K562 (cell line): ENCODE results near the gene RERE. TPM values are rescaled to one million over a fixed set of nuclear protein-coding genes. Genes with fewer than 3 reads are reported as not detected.
A peak's percentile ranks its signal among the peaks of the same experiment; 100 is the strongest.

Source experiments
- ATAC-seq: fragments of 200-7000 bp; cut with Tn5 transposase; 3 replicates; pipeline ENCODE4 v1.9.1; 2020; ENCODE audit warnings: moderate library complexity
- BruUV-seq: library from RNA; stranded (reverse); fragments of 400-500 nt; replicated peaks from 2 replicates; lab custom pipeline; 2021; lab: Mats Ljungman, UMichigan
- CTCF ChIA-PET: fragments of 300-600 bp; formaldehyde crosslinking; extraction: SDS; loops from one replicate; lab custom pipeline; 2021; ENCODE audit warnings: low intra/inter-chr PET ratio; lab: Yijun Ruan, JAX
- POLR2A ChIA-PET: fragments of 300-600, 350-650 bp; sonication (Branson Sonifier 250); formaldehyde crosslinking; extraction: SDS; loops from one replicate; lab custom pipeline; 2021; ENCODE audit warnings: antibody characterized with exemption, inconsistent platforms; lab: Yijun Ruan, JAX
- DNase-seq, 4 experiments: peaks; one replicate each; pipeline versions ENCODE4 v3.0.0 to v3.0.0-alpha.2; 2011 to 2018; ENCODE audit warnings: low spot score in 3 of 4, mixed read lengths in 3 of 4; ENCODE audit errors: extremely low read depth in 1 of 4
- FAIRE-seq: peaks from 2 replicates; lab custom pipeline; 2011; peaks lifted over from hg19 to GRCh38; lab: Jason Lieb, UNC
- H2AFZ ChIP-seq: 2 replicates; pipeline ENCODE4 v1.6.0; 2011; ENCODE audit warnings: low read depth, low read length, control low read depth, inconsistent platforms
- H3K27ac ChIP-seq: fragments of 200-600 bp; 3 replicates; pipeline ENCODE4 v1.8.0; 2011; ENCODE audit warnings: low read depth, mild to moderate bottlenecking, control low read depth, inconsistent platforms, low read length, moderate library complexity, mixed read lengths; ENCODE audit errors: extremely low read depth
- H3K27me3 ChIP-seq, 2 experiments: fragments of 300-600 bp in 1 of 2; 2 replicates in 1 of 2; 3 replicates in 1 of 2; pipeline versions ENCODE4 v1.6.0 to v1.8.0; 2011; ENCODE audit warnings: inconsistent platforms in 2 of 2, low read length in 2 of 2, mild to moderate bottlenecking in 1 of 2, mixed read lengths in 1 of 2, moderate library complexity in 1 of 2; ENCODE audit not compliant: control insufficient read depth in 2 of 2, insufficient read depth in 2 of 2
- H3K36me3 ChIP-seq: fragments of 300-600 bp; 3 replicates; pipeline ENCODE4 v1.8.0; 2011; ENCODE audit warnings: mild to moderate bottlenecking, low read length, inconsistent platforms; ENCODE audit not compliant: control insufficient read depth, insufficient read depth
- H3K4me1 ChIP-seq, 2 experiments: fragments of 200-600 bp in 1 of 2; replicated peaks in 1 of 2; 2 replicates in 1 of 2; 3 replicates in 1 of 2; pipeline versions ENCODE4 v1.5.1 to v1.8.0; 2011; ENCODE audit warnings: inconsistent platforms in 2 of 2, low read length in 2 of 2, mild to moderate bottlenecking in 1 of 2, mixed read lengths in 1 of 2, moderate library complexity in 1 of 2; ENCODE audit not compliant: control insufficient read depth in 2 of 2, insufficient read depth in 2 of 2
- H3K4me2 ChIP-seq: 2 replicates; pipeline ENCODE4 v1.6.1; 2011; ENCODE audit warnings: low read length, control low read depth, inconsistent platforms, mixed read lengths; ENCODE audit not compliant: insufficient read depth
- H3K4me3 ChIP-seq: fragments of 200-600 bp; sonication (generic), shearing (Covaris generic); 2 replicates; pipeline ENCODE4 v1.5.1; 2016; ENCODE audit warnings: control low read depth, inconsistent platforms
- H3K79me2 ChIP-seq: fragments of 200-600 bp; 3 replicates; pipeline ENCODE4 v1.8.0; 2011; ENCODE audit warnings: low read length, inconsistent platforms; ENCODE audit not compliant: control insufficient read depth, insufficient read depth
- H3K9ac ChIP-seq, 2 experiments: 2 replicates each; pipeline versions ENCODE4 v1.6.0 to v1.6.1; 2011; ENCODE audit warnings: low read depth in 2 of 2, low read length in 2 of 2, control low read depth in 1 of 2, inconsistent platforms in 1 of 2, mild to moderate bottlenecking in 1 of 2, mixed read lengths in 1 of 2; ENCODE audit not compliant: insufficient read depth in 1 of 2
- H3K9me1 ChIP-seq: one replicate; pipeline ENCODE4 v1.6.0; 2011; ENCODE audit warnings: inconsistent platforms, mild to moderate bottlenecking, low read length, moderate library complexity; ENCODE audit not compliant: control insufficient read depth, insufficient read depth
- H3K9me3 ChIP-seq: replicated peaks from 2 replicates; pipeline ENCODE4 v1.5.1; 2011; ENCODE audit warnings: low read depth, low read length, inconsistent platforms; ENCODE audit not compliant: control insufficient read depth, insufficient read depth
- H4K20me1 ChIP-seq: replicated peaks from 2 replicates; pipeline ENCODE4 v1.6.1; 2011; ENCODE audit warnings: low read length, inconsistent platforms, mixed read lengths; ENCODE audit not compliant: control insufficient read depth, insufficient read depth
- CBX8 ChIP-seq: fragments of 200-600 bp; sonication (generic); IDR thresholded peaks from 2 replicates; pipeline ENCODE4 v1.6.1; 2012; ENCODE audit warnings: borderline replicate concordance, mixed run types, low read depth, mild to moderate bottlenecking, moderate library complexity, mixed read lengths, low read length, control low read depth, inconsistent platforms; ENCODE audit not compliant: poor library complexity, severe bottlenecking; ENCODE audit errors: extremely low read depth
- ESRRA ChIP-seq: fragments of 450-650 bp; IDR thresholded peaks from 2 replicates; pipeline ENCODE4 v1.6.1; 2014; ENCODE audit warnings: low read depth, mild to moderate bottlenecking, moderate library complexity, borderline replicate concordance
- NR2C2 ChIP-seq, 2 experiments: fragments of 200-800 bp in 1 of 2; sonication (Bioruptor generic) in 1 of 2; sonication (generic) in 1 of 2; formaldehyde crosslinking in 1 of 2; IDR thresholded peaks; 2 replicates each; pipeline versions ENCODE4 v1.6.1 to v1.8.0; 2016 to 2022; ENCODE audit warnings: mild to moderate bottlenecking in 1 of 2, missing compliant biosample characterization in 1 of 2, missing genetic modification characterization in 1 of 2, missing genetic modification reagents in 1 of 2
- RCOR1 ChIP-seq, 2 experiments: IDR thresholded peaks; 2 replicates each; pipeline ENCODE4 v1.6.1; 2012; ENCODE audit warnings: low read depth in 2 of 2, low read length in 2 of 2, borderline replicate concordance in 1 of 2, improper control_type of control experiment in 1 of 2
- RHOXF2B ChIP-seq: fragments of 250-450 bp; sonication (Bioruptor Pico); conservative IDR thresholded peaks from 2 replicates; pipeline ENCODE4 v1.5.1; 2021
- SMARCC2 ChIP-seq: fragments of 450-650 bp; IDR thresholded peaks from 2 replicates; pipeline ENCODE4 v1.6.1; 2017; ENCODE audit warnings: antibody characterized with exemption, moderate library complexity, mild to moderate bottlenecking, low read depth
- SMARCE1 ChIP-seq: fragments of 450-650 bp; IDR thresholded peaks from 2 replicates; pipeline ENCODE4 v1.7.1; 2016; ENCODE audit warnings: mild to moderate bottlenecking
- TBL1XR1 ChIP-seq, 2 experiments: IDR thresholded peaks; 2 replicates each; pipeline ENCODE4 v1.6.1; 2012; ENCODE audit warnings: improper control_type of control experiment in 2 of 2, low read length in 2 of 2, mild to moderate bottlenecking in 1 of 2
- U2AF1 ChIP-seq: fragments of 200-400 bp; formaldehyde crosslinking; optimal IDR thresholded peaks from 2 replicates; pipeline ENCODE3; 2017; ENCODE audit warnings: mild to moderate bottlenecking, low read depth, low read length, moderate library complexity
- WGBS: fragments of 100-300 bp; shearing (Covaris generic); methylation state at CpG from one replicate; pipeline ENCODE4 v1.1.6; 2016; ENCODE audit warnings: low coverage, mixed read lengths; ENCODE audit not compliant: insufficient coverage; ENCODE audit errors: missing lambda C conversion rate; 5-methylcytosine and 5-hydroxymethylcytosine counted together
- in situ Hi-C: fragments of 300-500 bp; cut with MboI; formaldehyde crosslinking; loops from 4 replicates; pipeline ENCODE4 v1.15.0; 2018; ENCODE audit warnings: inconsistent platforms, mixed read lengths
- intact Hi-C: fragments of 100-400 bp; cut with micrococcal nuclease; formaldehyde crosslinking; loops from 2 replicates; pipeline ENCODE4 v1.14.2; 2022
- polyA plus RNA-seq, 8 experiments: library from polyadenylated mRNA; depleted of rRNA in 4 of 8; stranded (reverse) in 5 of 8; unstranded in 3 of 8; fragments of >200 nt; fragmentation: Nextera tagmentation in 2 of 8; fragmentation: Illumina TruSeq in 1 of 8; extraction: Ambion mirVana in 2 of 8; extraction: Trizol in 1 of 8; gene quantifications; 2 replicates each; pipeline versions ENCODE4 v1.2.1 to v1.2.3, GENCODE V29; 2011 to 2014; ENCODE audit warnings: inconsistent platforms in 1 of 8, missing spikeins in 1 of 8
- total RNA-seq, 7 experiments: library from RNA; depleted of rRNA in 6 of 7; stranded (reverse); fragments of >200 nt in 6 of 7; fragmentation: Illumina TruSeq in 2 of 7; extraction: Trizol in 2 of 7; gene quantifications; 2 replicates each; pipeline versions ENCODE4 v1.2.1 to v1.2.3, GENCODE V29; 2011 to 2021; ENCODE audit warnings: low replicate concordance in 1 of 7

Gene RERE
- total and polyA plus RNA-seq, 9 of the 15 experiments (the other 6 are each of a cell fraction or from before 2014, with no cell fraction given), result 3.0 to 51.5 (median 13.4) TPM

DNA sequence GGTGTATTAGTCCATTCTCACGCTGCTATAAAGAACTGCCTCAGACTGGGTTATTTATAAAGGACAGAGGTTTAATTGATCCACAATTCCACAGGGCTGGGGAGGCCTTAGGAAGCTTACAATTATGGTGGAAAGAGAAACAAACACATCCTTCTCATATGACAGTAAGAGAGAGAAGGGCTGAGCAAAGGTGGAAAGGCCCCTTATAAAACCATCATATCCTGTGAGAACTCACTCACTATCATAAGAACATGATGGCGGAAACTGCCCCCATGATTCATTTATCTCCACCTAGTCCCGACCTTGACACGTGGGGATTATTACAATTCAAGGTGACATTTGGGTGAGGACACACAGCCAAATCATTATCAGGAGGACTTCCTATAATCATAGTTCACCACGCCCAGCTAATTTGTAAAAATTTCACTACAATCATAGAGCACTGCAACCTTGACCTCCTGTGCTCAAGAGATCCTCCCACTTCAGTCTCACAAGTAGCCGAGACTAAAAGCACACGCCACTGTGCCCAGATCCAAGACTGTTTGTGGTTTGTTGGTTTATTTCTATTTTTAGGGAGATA lies 164.9 kb downstream of the RERE start:
- no peak for DNase-seq

DNA sequence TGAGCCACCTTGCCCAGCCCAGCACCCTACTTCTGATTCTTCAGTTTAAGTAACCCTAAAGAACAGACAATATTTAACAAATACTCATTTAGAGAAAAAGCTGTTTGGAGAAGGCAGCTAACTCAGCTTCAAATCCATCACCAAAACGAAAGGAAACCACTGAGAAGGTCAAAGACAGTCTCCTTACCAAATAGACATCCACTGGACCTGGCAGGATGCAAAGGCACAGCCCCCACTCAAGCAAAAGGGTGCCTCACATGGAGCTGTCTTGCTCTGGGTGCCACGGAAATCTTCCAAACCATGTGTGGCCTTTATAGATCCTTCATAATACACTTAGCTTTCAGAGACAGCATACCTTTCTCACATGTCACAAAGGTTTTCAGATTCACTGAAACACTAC lies 165.5 kb downstream of the RERE start:
- Histone ChIP-seq H3K36me3 (peaks cover 26% of the 10 kb centered on the region), H3K79me2 (peaks cover 32% of the 10 kb centered on the region; the same call in 2 of the 3 replicates), H4K20me1 (peaks cover 5% of the 10 kb centered on the region), H3K4me2 (no peak overlapping the region), H3K9me1 (no peaks in the 10 kb centered on the region), H3K9me3 (no peaks in the 10 kb centered on the region), H3K9ac (no peak overlapping the region), H3K27ac (no peak overlapping the region), H2AFZ (no peak overlapping the region), H3K27me3 (no peaks in the 10 kb centered on the region), H3K4me1 (peaks cover 4 to 5% of the 10 kb centered on the region in 2 experiments; a peak in 3 of 5 replicates), H3K4me3 (no peak overlapping the region)
- POLR2A ChIA-PET, result interaction anchor here (0.7 to 1.1 kb wide), 2 partner anchors 8 to 11 kb away, joined by 3 to 6 read pairs; no protein-coding TSS in a partner anchor
- DNase-seq, result no peak
- ATAC-seq, result peak; percentile 35; the same call in 2 of the 3 replicates
- no TSS peak for BruUV-seq
- intact Hi-C loops, result no loop called here
- CTCF ChIA-PET, result no interaction called here
- no peak for FAIRE-seq
- in situ Hi-C loops, result no loop called here
- 68% methylated on average over 2 of the region's 2 CpGs for WGBS
- TF ChIP-seq CBX8 (no peak), RCOR1 (IDR thresholded peaks at IDR 0.05; ENCODE audit: borderline replicate concordance in 1 of 2, low read depth in 2 of 2, low read length in 2 of 2) (no peak), SMARCC2 (no peak), SMARCE1 (no peak), NR2C2 (CRISPR knock-in tag; IDR thresholded peaks at IDR 0.05) (no peak), NR2C2 (tag; IDR thresholded peaks at IDR 0.05) (no peak), TBL1XR1 (IDR thresholded peaks at IDR 0.05; ENCODE audit: low read length in 2 of 2) (no peak), U2AF1 (no peak)

More for the DNA sequence above, 164.9 kb downstream of the RERE start:
- CTCF ChIA-PET, result no interaction called here
- POLR2A ChIA-PET, result interaction anchor here (1.1 kb wide), 1 partner anchor 11 kb away, joined by 6 read pairs; no protein-coding TSS in a partner anchor
- Histone ChIP-seq H3K27me3 (no peaks in the 10 kb centered on the region), H3K36me3 (peaks cover 24% of the 10 kb centered on the region), H3K9me1 (no peaks in the 10 kb centered on the region), H3K79me2 (peaks cover 28% of the 10 kb centered on the region; the same call in 2 of the 3 replicates), H3K4me2 (no peak overlapping the region), H3K9me3 (no peaks in the 10 kb centered on the region), H2AFZ (no peak overlapping the region), H3K27ac (peak overlapping the region; percentile 25; the same call in 1 of the 3 replicates), H3K4me3 (no peak overlapping the region), H3K4me1 (peaks cover 4 to 5% of the 10 kb centered on the region in 2 experiments; a peak in 3 of 5 replicates), H4K20me1 (no peaks in the 10 kb centered on the region), H3K9ac (peak overlapping the region in 1 of 2 experiments; percentile 1; a peak in 1 of 4 replicates)
- intact Hi-C loops, result no loop called here
- no TSS peak for BruUV-seq
- WGBS, result 53% methylated on average over 7 of the region's 7 CpGs
- in situ Hi-C loops, result no loop called here
- ATAC-seq (peak; percentile 54; the same call in 2 of the 3 replicates), FAIRE-seq (no peak)
- no peak for TF ChIP-seq RHOXF2B
- TF ChIP-seq ESRRA, result peak; percentile 59; the same call in 1 of the 2 replicates
